PC-3 (cell line): Measurements from ENCODE around the gene ACTN4. TPM values are rescaled to one million over a fixed set of nuclear protein-coding genes. Genes with fewer than 3 reads are reported as not detected.

ENCODE experiments used
- ATAC-seq: fragments of 200-7000 bp; cut with Tn5 transposase; 2 replicates; pipeline ENCODE4 v1.9.1; 2020; ENCODE audit warnings: mild to moderate bottlenecking, moderate library complexity
- BruUV-seq: library from RNA; stranded (reverse); fragments of 400-500 nt; replicated peaks from 2 replicates; lab custom pipeline; 2021; lab: Mats Ljungman, UMichigan
- CTCF ChIA-PET: fragments of 300-600 bp; sonication (Branson Sonifier 250); formaldehyde crosslinking; loops from one replicate; lab custom pipeline; 2022; ENCODE audit warnings: antibody characterized with exemption; lab: Charles Lee
- POLR2A ChIA-PET: fragments of 300-600 bp; sonication (Branson Sonifier 250); formaldehyde crosslinking; loops from one replicate; lab custom pipeline; 2022; ENCODE audit warnings: antibody characterized with exemption; ENCODE audit not compliant: unreplicated experiment; lab: Charles Lee
- DNase-seq: peaks from one replicate; pipeline ENCODE4 v3.0.0-alpha.2; 2015
- H2AFZ ChIP-seq: fragments of 300-600 bp; sonication (generic); 2 replicates; pipeline ENCODE4 v1.6.0; 2016; ENCODE audit warnings: antibody characterized with exemption, low read length
- H3F3A ChIP-seq: fragments of 300-600 bp; sonication (generic); one replicate; pipeline ENCODE4 v1.6.0; 2017; ENCODE audit warnings: antibody characterized with exemption, low read length, control low read depth, mild to moderate bottlenecking; ENCODE audit not compliant: unreplicated experiment
- H3K27ac ChIP-seq: fragments of 300-600 bp; sonication (generic); 2 replicates; pipeline ENCODE4 v1.5.1; 2016; ENCODE audit warnings: mild to moderate bottlenecking, low read length
- H3K27me3 ChIP-seq: fragments of 300-600 bp; sonication (generic); 2 replicates; pipeline ENCODE4 v1.6.1; 2016; ENCODE audit warnings: low read length, mixed read lengths
- H3K36me3 ChIP-seq: fragments of 300-600 bp; sonication (generic); 2 replicates; pipeline ENCODE4 v1.6.1; 2016; ENCODE audit warnings: low read depth, mixed run types, low read length, mixed read lengths
- H3K4me1 ChIP-seq: fragments of 300-600 bp; sonication (generic); 2 replicates; pipeline ENCODE4 v1.5.1; 2016; ENCODE audit warnings: low read length; ENCODE audit not compliant: insufficient read depth
- H3K4me2 ChIP-seq: fragments of 300-600 bp; sonication (generic); 2 replicates; pipeline ENCODE4 v1.6.0; 2016; ENCODE audit warnings: low read length
- H3K4me3 ChIP-seq: fragments of 300-600 bp; sonication (generic); 2 replicates; pipeline ENCODE4 v1.5.1; 2016; ENCODE audit warnings: mild to moderate bottlenecking, low read length, mixed read lengths
- H3K79me2 ChIP-seq: fragments of 300-600 bp; sonication (generic); 2 replicates; pipeline ENCODE4 v1.6.1; 2017; ENCODE audit warnings: low read length, mixed read lengths
- H3K9ac ChIP-seq: fragments of 300-600 bp; sonication (generic); 2 replicates; pipeline ENCODE4 v1.6.0; 2016; ENCODE audit warnings: mild to moderate bottlenecking, low read length
- H3K9me2 ChIP-seq: fragments of 300-600 bp; sonication (generic); replicated peaks from 2 replicates; pipeline ENCODE4 v1.6.1; 2016; ENCODE audit warnings: mixed run types, low read length, mixed read lengths
- H3K9me3 ChIP-seq: fragments of 300-600 bp; sonication (generic); 2 replicates; pipeline ENCODE4 v1.6.1; 2016; ENCODE audit warnings: low read length, mixed read lengths
- H4K20me1 ChIP-seq: fragments of 300-600 bp; sonication (generic); 2 replicates; pipeline ENCODE4 v1.6.1; 2016; ENCODE audit warnings: low read length, mixed read lengths
- CTCF ChIP-seq: fragments of 300-600 bp; sonication (generic); conservative IDR thresholded peaks from 2 replicates; pipeline ENCODE4 v1.5.1; 2017; ENCODE audit warnings: antibody characterized with exemption, low read depth, mild to moderate bottlenecking, low read length
- EZH2 ChIP-seq: fragments of 300-600 bp; sonication (generic); IDR thresholded peaks from one replicate; pipeline ENCODE4 v1.6.1; 2017; ENCODE audit warnings: antibody characterized with exemption, mild to moderate bottlenecking, low read length; ENCODE audit not compliant: unreplicated experiment
- EZH2phosphoT487 ChIP-seq: fragments of 300-600 bp; sonication (generic); IDR thresholded peaks from 2 replicates; pipeline ENCODE4 v1.6.1; 2018; ENCODE audit warnings: mild to moderate bottlenecking, antibody characterized with exemption, low read length, borderline replicate concordance
- intact Hi-C: fragments of 100-400 bp; cut with micrococcal nuclease; formaldehyde crosslinking; loops from 2 replicates; pipeline ENCODE4 v1.9.0; 2023
- total RNA-seq: library from RNA; depleted of rRNA; stranded (reverse); fragments of >200 nt; gene quantifications from 2 replicates; pipeline ENCODE4 v1.2.3, GENCODE V29; 2014

Gene ACTN4
- total RNA-seq, 1 experiment from 2014 or later: 397 TPM

GRCh38 chr19:38664503-38665211 is 17.2 kb downstream of the ACTN4 start:
- Histone ChIP-seq H3K4me2 (peak overlapping the region; percentile 59; the same call in 1 of the 2 replicates), H3F3A (peaks cover 6% of the 10 kb centered on the region), H2AFZ (no peak overlapping the region), H4K20me1 (peaks cover 54% of the 10 kb centered on the region), H3K27ac (peak overlapping the region; percentile 76), H3K36me3 (peaks cover 48% of the 10 kb centered on the region), H3K4me3 (no peak overlapping the region), H3K79me2 (peaks cover 100% of the 10 kb centered on the region), H3K9ac (no peak overlapping the region), H3K27me3 (no peaks in the 10 kb centered on the region), H3K4me1 (peaks cover 88% of the 10 kb centered on the region), H3K9me3 (no peaks in the 10 kb centered on the region), H3K9me2 (no peaks in the 10 kb centered on the region)
- intact Hi-C loops: no loop called here
- DNase-seq: no peak
- TF ChIP-seq EZH2 (no peak), EZH2phosphoT487 (no peak), CTCF (no peak)
- no peak; the same call in 1 of the 2 replicates for ATAC-seq
- BruUV-seq: no TSS peak
- POLR2A ChIA-PET: no interaction called here
- CTCF ChIA-PET: no interaction called here

GRCh38 chr19:38665219-38665931 is 17.9 kb downstream of the ACTN4 start:
- Histone ChIP-seq H3F3A (peaks cover 6% of the 10 kb centered on the region), H3K4me3 (no peak overlapping the region), H3K27me3 (no peaks in the 10 kb centered on the region), H3K79me2 (peaks cover 100% of the 10 kb centered on the region), H3K9me2 (no peaks in the 10 kb centered on the region), H3K9me3 (no peaks in the 10 kb centered on the region), H4K20me1 (peaks cover 57% of the 10 kb centered on the region), H3K4me2 (peak overlapping the region; percentile 59; the same call in 1 of the 2 replicates), H3K27ac (peak overlapping the region; percentile 76), H3K4me1 (peaks cover 87% of the 10 kb centered on the region), H3K9ac (peak overlapping the region; percentile 25; the same call in 1 of the 2 replicates), H3K36me3 (peaks cover 54% of the 10 kb centered on the region), H2AFZ (no peak overlapping the region)
- ChIA-PET CTCF (no interaction called here), POLR2A (no interaction called here)
- intact Hi-C loops: no loop called here
- BruUV-seq: TSS peak; percentile 88
- DNase-seq (no peak), ATAC-seq (no peak)
- TF ChIP-seq CTCF (no peak), EZH2phosphoT487 (no peak), EZH2 (no peak)
